Prostate gland (tissue), 2 donors: ENCODE results near the gene EXOSC5. TPM values are rescaled to one million over a fixed set of nuclear protein-coding genes. Genes with fewer than 3 reads are reported as not detected.

ENCODE experiments used
- DNase-seq: peaks from one replicate; pipeline ENCODE4 v3.0.0-alpha.2; 2019; ENCODE audit warnings: low spot score
- H3K27ac ChIP-seq, 2 donors: fragments of 200-600 bp; sonication (generic); 2 replicates each; pipeline ENCODE4 v1.5.1; 2017 to 2019
- H3K27me3 ChIP-seq: fragments of 200-600 bp; sonication (generic); replicated peaks from 2 replicates; pipeline ENCODE4 v1.5.1; 2019; ENCODE audit not compliant: insufficient read depth
- H3K36me3 ChIP-seq, 2 donors: fragments of 200-600 bp; sonication (generic); 1 replicate in 1 of 2; 2 replicates in 1 of 2; pipeline versions ENCODE4 v1.5.1 to v1.8.1; 2017 to 2019
- H3K4me1 ChIP-seq: fragments of 200-600 bp; sonication (generic); replicated peaks from 2 replicates; pipeline ENCODE4 v1.5.1; 2019
- H3K4me3 ChIP-seq, 2 donors: fragments of 200-600 bp; sonication (generic); 2 replicates each; pipeline ENCODE4 v1.5.1; 2017 to 2019
- H3K9me3 ChIP-seq: fragments of 200-600 bp; sonication (generic); 2 replicates; pipeline ENCODE4 v1.5.1; 2017
- CTCF ChIP-seq, 4 experiments: fragments of 200-600 bp in 2 of 4; fragments of 450-650 bp in 2 of 4; sonication (generic) in 2 of 4; IDR thresholded peaks; 1 replicate in 3 of 4; 2 replicates in 1 of 4; pipeline ENCODE4 v1.5.1; 2016 to 2019; ENCODE audit warnings: antibody characterized with exemption in 4 of 4, mild to moderate bottlenecking in 2 of 4, moderate library complexity in 2 of 4
- POLR2A ChIP-seq: fragments of 450-650 bp; IDR thresholded peaks from one replicate; pipeline ENCODE4 v1.6.1; 2016; ENCODE audit warnings: antibody characterized with exemption, mild to moderate bottlenecking
- POLR2AphosphoS5 ChIP-seq: sonication (generic); formaldehyde crosslinking; IDR thresholded peaks from one replicate; pipeline ENCODE4 v1.6.1; 2017; ENCODE audit warnings: antibody characterized with exemption
- WGBS: methylation state at CpG from one replicate; pipeline ENCODE4 v1.1.5; 2018; 5-methylcytosine and 5-hydroxymethylcytosine counted together
- intact Hi-C: fragments of 100-400 bp; cut with DNase I; formaldehyde crosslinking; loops from one replicate; pipeline ENCODE4 v1.14.2; 2022
- small RNA-seq, 2 donors: library from RNA; depleted of rRNA; stranded (forward); fragments of <200 nt; gene quantifications; one replicate each; pipeline ENCODE3, GENCODE V24; 2016
- total RNA-seq, 2 donors: library from RNA; depleted of rRNA; stranded (reverse); fragments of >200 nt; gene quantifications; one replicate each; pipeline ENCODE4 v1.1.0, GENCODE V29; 2016

Gene EXOSC5
- total RNA-seq, 2 donors from 2014 or later: 29.6 to 34.0 TPM

- Histone ChIP-seq H3K9me3 (no peaks in the 10 kb centered on the region), H3K4me3 (no peak overlapping the region), H3K27me3 (no peaks in the 10 kb centered on the region), H3K27ac (no peak overlapping the region), H3K36me3 (no peaks in the 10 kb centered on the region), H3K4me1 (no peaks in the 10 kb centered on the region)
- no peak for DNase-seq
- TF ChIP-seq POLR2AphosphoS5 (no peak), POLR2A (no peak), CTCF (IDR thresholded peaks at IDR 0.05) (no peak)
- intact Hi-C loops: no loop called here
- 99% methylated on average over 5 of the region's 5 CpGs for WGBS
Observed at GRCh38 chr19:41339936-41340335, 57.2 kb downstream of the EXOSC5 start.

Small RNAs within 50 kb of the gene (small RNA-seq; reads per million reads assigned to genes)
- 0 reads per million in 2 donors for gene RF00017

Other genes with a start within 250 kb of the EXOSC5 start
- 1 to 10 TPM; 1.1 to 4.2 TPM for gene CYP2S1, start 204.1 kb downstream of the EXOSC5 start, total RNA-seq
- gene AXL, start 178.1 kb downstream of the EXOSC5 start, total RNA-seq: 100 to 1,000 TPM in 1 of 2 donors, 10 to 100 TPM in 1; 26.1 to 168 TPM
- gene HNRNPUL1, start 133.0 kb downstream of the EXOSC5 start, total RNA-seq: 100 to 1,000 TPM; 133 to 183 TPM
- 10 to 100 TPM; 21.0 to 34.4 TPM for gene CCDC97, start 87.2 kb downstream of the EXOSC5 start, total RNA-seq
- 10 to 100 TPM in 1 of 2 donors, 1 to 10 TPM in 1; 9.7 to 32.4 TPM for gene TGFB1, start 43.4 kb downstream of the EXOSC5 start, total RNA-seq
- 10 to 100 TPM; 10.7 to 17.1 TPM for gene B9D2, start 33.2 kb downstream of the EXOSC5 start, total RNA-seq
- 10 to 100 TPM; 15.7 to 19.7 TPM for gene TMEM91, start 20.8 kb downstream of the EXOSC5 start, total RNA-seq
- gene BCKDHA, start 459 bp upstream of the EXOSC5 start, total RNA-seq: 10 to 100 TPM; 69.0 to 72.5 TPM
- gene B3GNT8, start 30.0 kb upstream of the EXOSC5 start, total RNA-seq: 10 to 100 TPM in 1 of 2 donors, 1 to 10 TPM in 1; 9.4 to 11.6 TPM
- 10 to 100 TPM; 42.4 to 42.9 TPM for gene DMAC2, start 42.6 kb upstream of the EXOSC5 start, total RNA-seq
- not detected for gene ERICH4, start 45.8 kb upstream of the EXOSC5 start, total RNA-seq
- 1 to 10 TPM in 1 of 2 donors, not detected in 1; 1.5 TPM for gene CEACAM21, start 178.8 kb upstream of the EXOSC5 start, total RNA-seq
- 1 to 10 TPM in 1 of 2 donors, under 1 TPM in 1; 0.59 to 1.0 TPM for gene CEACAM4, start 229.7 kb upstream of the EXOSC5 start, total RNA-seq